GM12878 (cell line): Measurements from ENCODE around the gene ZSCAN9. TPM values are rescaled to one million over a fixed set of nuclear protein-coding genes. Genes with fewer than 3 reads are reported as not detected.

Experiments
- ATAC-seq: fragments of 200-7000 bp; cut with Tn5 transposase; 3 replicates; pipeline ENCODE4 v1.9.1; 2020; ENCODE audit warnings: mild to moderate bottlenecking, moderate library complexity
- BruUV-seq: library from RNA; stranded (reverse); fragments of 400-500 nt; replicated peaks from 2 replicates; lab custom pipeline; 2021; lab: Mats Ljungman, UMichigan
- CTCF ChIA-PET: fragments of 300-600 bp; sonication (Branson Sonifier 250); formaldehyde crosslinking; extraction: SDS; loops from one replicate; lab custom pipeline; 2021; ENCODE audit warnings: inconsistent platforms; lab: Yijun Ruan, JAX
- POLR2A ChIA-PET: fragments of 350-600 bp; formaldehyde crosslinking; extraction: SDS; loops from one replicate; lab custom pipeline; 2021; ENCODE audit warnings: inconsistent platforms; lab: Charles Lee
- RAD21 ChIA-PET: fragments of 300-600 bp; sonication (Branson Sonifier 250); formaldehyde crosslinking; loops from one replicate; lab custom pipeline; 2023; ENCODE audit warnings: antibody characterized with exemption; ENCODE audit not compliant: unreplicated experiment; lab: Charles Lee
- SMC1A ChIA-PET: fragments of 300-600 bp; sonication (Branson Sonifier 250); formaldehyde crosslinking; loops from one replicate; lab custom pipeline; 2023; ENCODE audit not compliant: unreplicated experiment, uncharacterized antibody; lab: Charles Lee
- DNase-seq: peaks from one replicate; pipeline ENCODE4 v3.0.0-alpha.2; 2011; ENCODE audit warnings: low read depth, low spot score
- FAIRE-seq: peaks from 3 replicates; lab custom pipeline; 2011; peaks lifted over from hg19 to GRCh38; lab: Jason Lieb, UNC
- H2AFZ ChIP-seq: 2 replicates; pipeline ENCODE4 v1.6.0; 2011; ENCODE audit warnings: low read depth, low read length, control low read depth; ENCODE audit not compliant: control insufficient read depth
- H3K27ac ChIP-seq: 2 replicates; pipeline ENCODE4 v1.5.1; 2011; ENCODE audit warnings: control low read depth; ENCODE audit not compliant: control insufficient read depth, insufficient read depth
- H3K27me3 ChIP-seq, 2 experiments: replicated peaks in 1 of 2; 2 replicates each; pipeline versions ENCODE4 v1.6.0 to v1.6.1; 2011; ENCODE audit warnings: low read length in 1 of 2; ENCODE audit not compliant: control insufficient read depth in 2 of 2, insufficient read depth in 2 of 2
- H3K36me3 ChIP-seq, 2 experiments: 2 replicates each; pipeline ENCODE4 v1.5.1; 2011; ENCODE audit warnings: low read length in 1 of 2; ENCODE audit not compliant: control insufficient read depth in 2 of 2, insufficient read depth in 2 of 2
- H3K4me1 ChIP-seq: 2 replicates; pipeline ENCODE4 v1.6.1; 2011; ENCODE audit warnings: mild to moderate bottlenecking, low read length, moderate library complexity, mixed read lengths; ENCODE audit not compliant: control insufficient read depth, insufficient read depth
- H3K4me2 ChIP-seq: 2 replicates; pipeline ENCODE4 v1.6.0; 2011; ENCODE audit warnings: control low read depth; ENCODE audit not compliant: control insufficient read depth, insufficient read depth
- H3K4me3 ChIP-seq: fragments of 200-600 bp; sonication (generic); 2 replicates; pipeline ENCODE4 v1.5.1; 2016
- H3K79me2 ChIP-seq: 2 replicates; pipeline ENCODE4 v1.6.0; 2011; ENCODE audit warnings: low read length; ENCODE audit not compliant: control insufficient read depth, insufficient read depth
- H3K9ac ChIP-seq: 2 replicates; pipeline ENCODE4 v1.8.0; 2011; ENCODE audit warnings: low read length, control low read depth, mixed read lengths; ENCODE audit not compliant: control insufficient read depth, insufficient read depth
- H3K9me3 ChIP-seq: replicated peaks from 3 replicates; pipeline ENCODE4 v1.5.1; 2011; ENCODE audit warnings: mild to moderate bottlenecking, low read length; ENCODE audit not compliant: control insufficient read depth, insufficient read depth
- H4K20me1 ChIP-seq: 2 replicates; pipeline ENCODE4 v1.6.0; 2011; ENCODE audit not compliant: control insufficient read depth, insufficient read depth
- CREB1 ChIP-seq: IDR thresholded peaks from 2 replicates; pipeline ENCODE4 v1.6.1; 2012; ENCODE audit warnings: low read depth, mild to moderate bottlenecking, inconsistent platforms
- FOXM1 ChIP-seq: IDR thresholded peaks from 2 replicates; pipeline ENCODE4 v1.6.1; 2012; ENCODE audit warnings: low read depth, mild to moderate bottlenecking, inconsistent platforms, low read length, moderate library complexity
- GABPA ChIP-seq: IDR thresholded peaks from 2 replicates; pipeline ENCODE4 v1.6.1; 2014; ENCODE audit warnings: antibody characterized with exemption, low read depth, mild to moderate bottlenecking, inconsistent platforms
- NR2C1 ChIP-seq: fragments of 450-650 bp; IDR thresholded peaks from 2 replicates; pipeline ENCODE4 v1.6.1; 2017; ENCODE audit warnings: antibody characterized with exemption, mild to moderate bottlenecking, moderate library complexity
- NR2F1 ChIP-seq: fragments of 450-650 bp; conservative IDR thresholded peaks from 2 replicates; pipeline ENCODE4 v1.6.1; 2017; ENCODE audit warnings: mild to moderate bottlenecking
- PML ChIP-seq: IDR thresholded peaks from 2 replicates; pipeline ENCODE4 v1.6.1; 2012; ENCODE audit warnings: low read length, inconsistent platforms
- POLR2A ChIP-seq: IDR thresholded peaks from 2 replicates; pipeline ENCODE4 v1.6.1; 2011; ENCODE audit warnings: low read depth, mild to moderate bottlenecking, low read length
- POLR2AphosphoS2 ChIP-seq: IDR thresholded peaks from 2 replicates; pipeline ENCODE4 v1.6.1; 2011; ENCODE audit warnings: low read depth, mild to moderate bottlenecking, low read length, improper control_type of control experiment, moderate library complexity
- RB1 ChIP-seq: fragments of 450-650 bp; formaldehyde crosslinking; IDR thresholded peaks from 2 replicates; pipeline ENCODE4 v1.6.1; 2017; ENCODE audit warnings: mild to moderate bottlenecking, borderline replicate concordance
- RBBP5 ChIP-seq: fragments of 200-600 bp; sonication (generic); conservative IDR thresholded peaks from 2 replicates; pipeline ENCODE4 v1.6.1; 2016
- RUNX3 ChIP-seq: IDR thresholded peaks from 2 replicates; pipeline ENCODE4 v1.6.1; 2012; ENCODE audit warnings: low read length, inconsistent platforms
- TCF12 ChIP-seq: IDR thresholded peaks from 2 replicates; pipeline ENCODE4 v1.6.1; 2011; ENCODE audit warnings: low read depth, mild to moderate bottlenecking, low read length
- TCF7 ChIP-seq: IDR thresholded peaks from 2 replicates; pipeline ENCODE4 v1.6.1; 2014; ENCODE audit warnings: antibody characterized with exemption, borderline replicate concordance
- WGBS: methylation state at CpG from one replicate; pipeline ENCODE4 v1.1.6; 2016; ENCODE audit warnings: low lambda C conversion rate; ENCODE audit not compliant: insufficient replicate concordance, insufficient coverage; ENCODE audit errors: missing lambda C conversion rate; 5-methylcytosine and 5-hydroxymethylcytosine counted together
- in situ Hi-C: fragments of 300-500 bp; cut with MboI; formaldehyde crosslinking; loops from 9 replicates; pipeline ENCODE4 v1.14.3; 2018; ENCODE audit warnings: mixed read lengths
- intact Hi-C: fragments of 100-400 bp; cut with micrococcal nuclease; formaldehyde crosslinking; loops from one replicate; pipeline ENCODE4 v1.14.2; 2022; ENCODE audit not compliant: unreplicated experiment
- polyA plus RNA-seq, 11 experiments: library from polyadenylated mRNA; depleted of rRNA in 4 of 11; unstranded in 6 of 11; stranded (reverse) in 5 of 11; fragments of >200 nt; fragmentation: Nextera tagmentation in 4 of 11; fragmentation: Illumina TruSeq in 1 of 11; extraction: Ambion mirVana in 4 of 11; extraction: Trizol in 1 of 11; gene quantifications; 1 replicate in 1 of 11; 2 replicates in 10 of 11; pipeline versions ENCODE4 v1.2.1 to v1.2.3, GENCODE V29; 2011 to 2016; ENCODE audit warnings: inconsistent platforms in 2 of 11, missing spikeins in 2 of 11, low read depth in 1 of 11
- total RNA-seq, 4 experiments: library from RNA; depleted of rRNA in 3 of 4; stranded (reverse); fragments of >200 nt in 3 of 4; fragmentation: Illumina TruSeq in 1 of 4; extraction: Trizol in 1 of 4; gene quantifications; 2 replicates each; pipeline versions ENCODE4 v1.2.1 to v1.2.3, GENCODE V29; 2013 to 2021
- TF ChIP-seq, protein P1 (sequence below): IDR thresholded peaks from 2 replicates; pipeline ENCODE4 v1.6.1; 2011; ENCODE audit warnings: borderline replicate concordance, low read depth, mild to moderate bottlenecking, moderate library complexity, low read length; ENCODE audit not compliant: insufficient read depth, poor library complexity, severe bottlenecking
- TF ChIP-seq, protein P2 (sequence below): fragments of 450-650 bp; IDR thresholded peaks from 2 replicates; pipeline ENCODE4 v1.6.1; 2016; ENCODE audit warnings: mild to moderate bottlenecking, moderate library complexity, borderline replicate concordance
- TF ChIP-seq, protein P3 (sequence below): IDR thresholded peaks from 2 replicates; pipeline ENCODE4 v1.6.1; 2012; ENCODE audit warnings: low read depth, low read length, improper control_type of control experiment

Gene ZSCAN9
- total and polyA plus RNA-seq, 10 of the 15 experiments (the other 5 are each of a cell fraction or from before 2014, with no cell fraction given) = 8.1 to 28.7 (median 17.4) TPM

DNA sequence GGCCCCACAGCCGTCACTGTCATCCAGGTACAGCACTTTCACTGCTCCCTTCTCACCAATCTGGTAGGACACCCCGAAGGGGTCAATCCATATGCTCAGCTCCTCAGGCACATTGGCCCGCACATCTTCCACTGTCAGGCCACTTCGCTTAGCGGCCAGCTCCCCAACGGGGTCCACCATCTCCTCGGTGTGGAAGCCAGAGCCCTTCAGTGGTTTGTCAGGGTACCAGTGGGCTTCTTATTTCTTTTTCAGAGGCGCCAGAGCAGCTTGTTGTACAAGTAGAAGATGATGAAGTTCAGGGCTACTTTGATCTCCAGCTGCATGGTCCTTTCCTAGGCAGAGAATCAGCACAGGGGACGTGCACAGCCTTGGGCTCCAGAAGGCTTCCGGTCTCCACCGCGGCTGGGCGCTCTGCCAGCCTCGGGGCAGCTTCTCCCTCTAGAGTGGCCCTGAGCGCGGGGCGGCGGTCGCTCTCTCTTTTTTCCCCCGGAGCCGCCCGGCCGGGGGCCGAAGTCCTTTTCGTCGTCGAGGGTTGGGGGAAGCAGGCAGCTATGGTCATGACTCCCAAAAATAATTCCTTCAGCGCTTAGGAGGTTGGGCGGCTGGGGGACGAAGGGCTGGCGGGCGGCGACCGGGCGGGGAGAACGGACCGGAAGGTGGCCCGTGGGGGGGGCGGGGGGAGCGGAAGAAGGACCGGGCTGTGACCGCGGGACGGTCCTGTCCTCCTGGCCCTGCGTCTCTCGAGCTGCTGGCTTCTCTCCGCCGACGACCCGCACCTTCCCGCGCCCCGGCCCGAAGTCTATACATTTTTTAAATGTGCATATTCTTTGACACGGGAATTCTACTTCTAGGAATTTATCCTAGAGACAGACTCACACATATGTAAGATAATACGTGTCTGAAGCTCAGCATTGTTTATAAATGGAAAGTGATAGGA lies 6.5 kb upstream of the ZSCAN9 start:
- H3K27me3 ChIP-seq = no peaks in the 10 kb centered on the region; a peak in 1 of 4 replicates
- peak overlapping the region; percentile 45 for H3K9ac ChIP-seq
- no peaks in the 10 kb centered on the region for H3K79me2 ChIP-seq
- ChIA-PET SMC1A (interaction anchor here (1.0 to 3.2 kb wide), 10 partner anchors 29 to 165 kb away, joined by 3 to 13 read pairs (median 4); partner anchors contain the start of genes ZKSCAN8 and ZSCAN26), CTCF (interaction anchor here (0.5 to 1.8 kb wide), 7 partner anchors 34 to 301 kb away, joined by 3 to 6 read pairs (median 4); partner anchors contain the start of gene ZKSCAN4), RAD21 (interaction anchor here (0.6 to 1.5 kb wide), 10 partner anchors 34 to 301 kb away, joined by 3 to 9 read pairs (median 4); partner anchors contain the start of genes ZKSCAN4, ZKSCAN8 and ZSCAN26), POLR2A (interaction anchor here (0.5 to 1.4 kb wide), 11 partner anchors 9 to 772 kb away, joined by 3 to 7 read pairs (median 3); partner anchors contain the start of genes ZKSCAN4 and ZSCAN26)
- in situ Hi-C loops = loop anchor here (5.0 kb wide), 1 partner anchor 76 kb away; the partner anchor contains the start of gene ZKSCAN8
- H3K4me1 ChIP-seq = peaks cover 3% of the 10 kb centered on the region; the same call in 1 of the 2 replicates
- intact Hi-C loops = loop anchor here (10.0 kb wide), 1 partner anchor 726 kb away; no protein-coding TSS in a partner anchor
- FAIRE-seq = peak; percentile 27
- no peaks in the 10 kb centered on the region for H3K36me3 ChIP-seq
- H3K27ac ChIP-seq = no peak overlapping the region
- H3K4me3 ChIP-seq = peak overlapping the region; percentile 83
- H4K20me1 ChIP-seq = no peaks in the 10 kb centered on the region
- peak overlapping the region; percentile 89 for H3K4me2 ChIP-seq
- peak; percentile 97 for ATAC-seq
- BruUV-seq = TSS peak; percentile 97
- WGBS = 14% methylated on average over 48 of the region's 56 CpGs
- peak overlapping the region; percentile 73 for H2AFZ ChIP-seq
- H3K9me3 ChIP-seq = no peaks in the 10 kb centered on the region; the same call in 2 of the 3 replicates
- no peak for DNase-seq
- TF ChIP-seq CREB1 (0 out of 2 replicates have a peak, but pooled peaks have one; percentile 6), POLR2A (peak; percentile 67), PML (peak; percentile 65; the same call in 1 of the 2 replicates), NR2C1 (no peak), RB1 (peak; percentile 48; the same call in 1 of the 2 replicates), GABPA (peak; percentile 85), FOXM1 (0 out of 2 replicates have a peak, but pooled peaks have one; percentile 27), TCF12 (no peak; the same call in 1 of the 2 replicates), POLR2AphosphoS2 (0 out of 2 replicates have a peak, but pooled peaks have one; percentile 27), RUNX3 (0 out of 2 replicates have a peak, but pooled peaks have one; percentile 26), RBBP5 (no peak), NR2F1 (peak; percentile 28; the same call in 1 of the 2 replicates), TCF7 (peak; percentile 17; the same call in 1 of the 2 replicates)
- TF ChIP-seq, protein P1, sequence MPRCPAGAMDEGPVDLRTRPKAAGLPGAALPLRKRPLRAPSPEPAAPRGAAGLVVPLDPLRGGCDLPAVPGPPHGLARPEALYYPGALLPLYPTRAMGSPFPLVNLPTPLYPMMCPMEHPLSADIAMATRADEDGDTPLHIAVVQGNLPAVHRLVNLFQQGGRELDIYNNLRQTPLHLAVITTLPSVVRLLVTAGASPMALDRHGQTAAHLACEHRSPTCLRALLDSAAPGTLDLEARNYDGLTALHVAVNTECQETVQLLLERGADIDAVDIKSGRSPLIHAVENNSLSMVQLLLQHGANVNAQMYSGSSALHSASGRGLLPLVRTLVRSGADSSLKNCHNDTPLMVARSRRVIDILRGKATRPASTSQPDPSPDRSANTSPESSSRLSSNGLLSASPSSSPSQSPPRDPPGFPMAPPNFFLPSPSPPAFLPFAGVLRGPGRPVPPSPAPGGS = no peak
- TF ChIP-seq, protein P2, sequence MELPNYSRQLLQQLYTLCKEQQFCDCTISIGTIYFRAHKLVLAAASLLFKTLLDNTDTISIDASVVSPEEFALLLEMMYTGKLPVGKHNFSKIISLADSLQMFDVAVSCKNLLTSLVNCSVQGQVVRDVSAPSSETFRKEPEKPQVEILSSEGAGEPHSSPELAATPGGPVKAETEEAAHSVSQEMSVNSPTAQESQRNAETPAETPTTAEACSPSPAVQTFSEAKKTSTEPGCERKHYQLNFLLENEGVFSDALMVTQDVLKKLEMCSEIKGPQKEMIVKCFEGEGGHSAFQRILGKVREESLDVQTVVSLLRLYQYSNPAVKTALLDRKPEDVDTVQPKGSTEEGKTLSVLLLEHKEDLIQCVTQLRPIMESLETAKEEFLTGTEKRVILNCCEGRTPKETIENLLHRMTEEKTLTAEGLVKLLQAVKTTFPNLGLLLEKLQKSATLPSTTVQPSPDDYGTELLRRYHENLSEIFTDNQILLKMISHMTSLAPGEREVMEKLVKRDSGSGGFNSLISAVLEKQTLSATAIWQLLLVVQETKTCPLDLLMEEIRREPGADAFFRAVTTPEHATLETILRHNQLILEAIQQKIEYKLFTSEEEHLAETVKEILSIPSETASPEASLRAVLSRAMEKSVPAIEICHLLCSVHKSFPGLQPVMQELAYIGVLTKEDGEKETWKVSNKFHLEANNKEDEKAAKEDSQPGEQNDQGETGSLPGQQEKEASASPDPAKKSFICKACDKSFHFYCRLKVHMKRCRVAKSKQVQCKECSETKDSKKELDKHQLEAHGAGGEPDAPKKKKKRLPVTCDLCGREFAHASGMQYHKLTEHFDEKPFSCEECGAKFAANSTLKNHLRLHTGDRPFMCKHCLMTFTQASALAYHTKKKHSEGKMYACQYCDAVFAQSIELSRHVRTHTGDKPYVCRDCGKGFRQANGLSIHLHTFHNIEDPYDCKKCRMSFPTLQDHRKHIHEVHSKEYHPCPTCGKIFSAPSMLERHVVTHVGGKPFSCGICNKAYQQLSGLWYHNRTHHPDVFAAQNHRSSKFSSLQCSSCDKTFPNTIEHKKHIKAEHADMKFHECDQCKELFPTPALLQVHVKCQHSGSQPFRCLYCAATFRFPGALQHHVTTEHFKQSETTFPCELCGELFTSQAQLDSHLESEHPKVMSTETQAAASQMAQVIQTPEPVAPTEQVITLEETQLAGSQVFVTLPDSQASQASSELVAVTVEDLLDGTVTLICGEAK = peak; percentile 86
- TF ChIP-seq, protein P3, sequence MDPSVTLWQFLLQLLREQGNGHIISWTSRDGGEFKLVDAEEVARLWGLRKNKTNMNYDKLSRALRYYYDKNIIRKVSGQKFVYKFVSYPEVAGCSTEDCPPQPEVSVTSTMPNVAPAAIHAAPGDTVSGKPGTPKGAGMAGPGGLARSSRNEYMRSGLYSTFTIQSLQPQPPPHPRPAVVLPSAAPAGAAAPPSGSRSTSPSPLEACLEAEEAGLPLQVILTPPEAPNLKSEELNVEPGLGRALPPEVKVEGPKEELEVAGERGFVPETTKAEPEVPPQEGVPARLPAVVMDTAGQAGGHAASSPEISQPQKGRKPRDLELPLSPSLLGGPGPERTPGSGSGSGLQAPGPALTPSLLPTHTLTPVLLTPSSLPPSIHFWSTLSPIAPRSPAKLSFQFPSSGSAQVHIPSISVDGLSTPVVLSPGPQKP = no peak
